Caco-2 (cell line): ENCODE data around the gene PTPA. TPM values are rescaled to one million over a fixed set of nuclear protein-coding genes. Genes with fewer than 3 reads are reported as not detected.

Experiments used
- BruUV-seq: library from RNA; stranded (reverse); fragments of 400-500 nt; replicated peaks from 2 replicates; lab custom pipeline; 2021; lab: Mats Ljungman, UMichigan
- CTCF ChIA-PET: fragments of 300-600 bp; sonication (Branson Sonifier 250); formaldehyde crosslinking; loops from one replicate; lab custom pipeline; 2022; ENCODE audit warnings: antibody characterized with exemption; lab: Charles Lee
- POLR2A ChIA-PET: fragments of 300-600 bp; sonication (Branson Sonifier 250); formaldehyde crosslinking; loops from one replicate; lab custom pipeline; 2022; ENCODE audit warnings: antibody characterized with exemption; lab: Charles Lee
- DNase-seq, 2 experiments: peaks; one replicate each; pipeline versions ENCODE4 v3.0.0 to v3.0.0-alpha.2; 2020 to 2022
- H3K27me3 ChIP-seq: replicated peaks from 2 replicates; pipeline ENCODE4 v1.6.0; 2011; ENCODE audit warnings: low read length; ENCODE audit not compliant: control insufficient read depth, insufficient read depth
- H3K36me3 ChIP-seq: 2 replicates; pipeline ENCODE4 v1.5.1; 2011; ENCODE audit warnings: low read length; ENCODE audit not compliant: control insufficient read depth, insufficient read depth
- H3K4me1 ChIP-seq: fragments of 250-450 bp; sonication (Bioruptor Pico); 2 replicates; pipeline ENCODE4 v1.5.1; 2020; ENCODE audit warnings: mild to moderate bottlenecking
- H3K4me3 ChIP-seq: 2 replicates; pipeline ENCODE4 v1.5.1; 2011; ENCODE audit warnings: low read depth, mild to moderate bottlenecking, control low read depth, low read length
- H3K9me3 ChIP-seq: fragments of 250-450 bp; sonication (Bioruptor Pico); 2 replicates; pipeline ENCODE4 v1.5.1; 2020; ENCODE audit warnings: mild to moderate bottlenecking, moderate library complexity
- H3K27ac Mint-ChIP-seq: one replicate; pipeline ENCODE4 v1.8.0; 2022; ENCODE audit warnings: mixed read lengths; ENCODE audit not compliant: unreplicated experiment
- H3K27me3 Mint-ChIP-seq: one replicate; pipeline ENCODE4 v1.8.0; 2022; ENCODE audit warnings: mixed read lengths; ENCODE audit not compliant: insufficient read depth, unreplicated experiment
- H3K36me3 Mint-ChIP-seq: one replicate; pipeline ENCODE4 v1.8.0; 2022; ENCODE audit warnings: mild to moderate bottlenecking, mixed read lengths; ENCODE audit not compliant: insufficient read depth, unreplicated experiment
- H3K4me1 Mint-ChIP-seq: one replicate; pipeline ENCODE4 v1.8.0; 2022; ENCODE audit warnings: low read depth, mixed read lengths; ENCODE audit not compliant: unreplicated experiment
- H3K4me3 Mint-ChIP-seq: one replicate; pipeline ENCODE4 v1.8.0; 2022; ENCODE audit warnings: mild to moderate bottlenecking, moderate library complexity, mixed read lengths; ENCODE audit not compliant: unreplicated experiment
- H3K9me3 Mint-ChIP-seq: one replicate; pipeline ENCODE4 v1.8.0; 2022; ENCODE audit warnings: mixed read lengths; ENCODE audit not compliant: unreplicated experiment
- CTCF ChIP-seq, 2 experiments: fragments of 200-600 bp in 1 of 2; IDR thresholded peaks; 1 replicate in 1 of 2; 2 replicates in 1 of 2; pipeline versions ENCODE4 v1.5.1 to v1.8.0; 2011 to 2022; ENCODE audit warnings: antibody characterized with exemption in 1 of 2, control low read depth in 1 of 2, inconsistent platforms in 1 of 2, low read depth in 1 of 2, low read length in 1 of 2, mild to moderate bottlenecking in 1 of 2, moderate library complexity in 1 of 2; ENCODE audit not compliant: insufficient read depth in 1 of 2, severe bottlenecking in 1 of 2, unreplicated experiment in 1 of 2
- intact Hi-C: fragments of 100-400 bp; cut with micrococcal nuclease; formaldehyde crosslinking; loops from one replicate; pipeline ENCODE4 v1.10.0; 2022; ENCODE audit not compliant: unreplicated experiment
- total RNA-seq: library from RNA; stranded (reverse); gene quantifications from 2 replicates; pipeline ENCODE4 v1.2.3, GENCODE V29; 2022

The PTPA gene
- total RNA-seq, 1 experiment from 2014 or later: 100 TPM

- no peaks in the 10 kb centered on the region for H3K36me3 ChIP-seq
- peak; percentile 43 to 62 for TF ChIP-seq CTCF (IDR thresholded peaks at IDR 0.05; ENCODE audit: insufficient read depth in 1 of 2, low read depth in 1 of 2, low read length in 1 of 2, severe bottlenecking in 1 of 2, unreplicated experiment in 1 of 2)
- H3K4me3 Mint-ChIP-seq: no peak overlapping the region
- ChIA-PET POLR2A (interaction anchor here (1.4 kb wide), 1 partner anchor 22 kb away, joined by 3 read pairs; the partner anchor contains the start of gene DOLPP1), CTCF (interaction anchor here (0.9 kb wide), 1 partner anchor 29 kb away, joined by 6 read pairs; no protein-coding TSS in a partner anchor)
- H3K27ac Mint-ChIP-seq: no peak overlapping the region
- no peaks in the 10 kb centered on the region for H3K9me3 Mint-ChIP-seq
- peaks cover 13% of the 10 kb centered on the region for H3K4me1 Mint-ChIP-seq
- DNase-seq: peak; percentile 50 to 77
- H3K4me3 ChIP-seq: no peak overlapping the region
- no peaks in the 10 kb centered on the region for H3K27me3 Mint-ChIP-seq
- BruUV-seq: no TSS peak
- intact Hi-C loops: no loop called here
- H3K27me3 ChIP-seq: no peaks in the 10 kb centered on the region
- H3K4me1 ChIP-seq: peaks cover 8% of the 10 kb centered on the region
- H3K9me3 ChIP-seq: no peaks in the 10 kb centered on the region
- H3K36me3 Mint-ChIP-seq: peaks cover 3% of the 10 kb centered on the region
Measured at GRCh38 chr9:129102791-129103594, 8.2 kb upstream of the PTPA start.

DNA sequence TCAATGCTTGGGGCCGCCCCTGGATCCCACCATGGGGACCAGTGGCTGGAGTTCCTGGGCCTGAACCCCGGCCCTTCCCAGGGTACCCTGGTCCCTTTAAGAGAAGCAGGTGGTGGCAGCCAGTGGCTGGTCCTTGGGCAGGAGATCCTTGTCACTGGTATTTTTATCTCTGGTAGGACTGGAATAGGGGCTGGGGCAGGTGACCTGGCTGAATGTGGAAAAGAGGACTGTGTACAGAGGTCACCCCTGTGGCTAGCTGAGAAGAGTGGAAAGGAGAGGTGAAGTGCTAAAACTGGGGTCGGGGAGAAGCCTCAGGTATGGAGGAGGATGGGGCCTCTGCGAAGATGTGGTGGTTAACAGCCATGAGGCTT, 7.6 kb upstream of the PTPA start:
- intact Hi-C loops: no loop called here
- H3K27ac Mint-ChIP-seq: no peak overlapping the region
- CTCF ChIA-PET: interaction anchor here (0.9 kb wide), 1 partner anchor 28 kb away, joined by 6 read pairs; no protein-coding TSS in a partner anchor
- no peak for TF ChIP-seq CTCF (IDR thresholded peaks at IDR 0.05; ENCODE audit: insufficient read depth in 1 of 2, low read depth in 1 of 2, low read length in 1 of 2, severe bottlenecking in 1 of 2, unreplicated experiment in 1 of 2)
- no TSS peak for BruUV-seq
- no peaks in the 10 kb centered on the region for H3K27me3 ChIP-seq
- H3K9me3 Mint-ChIP-seq: no peaks in the 10 kb centered on the region
- peaks cover 8% of the 10 kb centered on the region for H3K4me1 ChIP-seq
- peaks cover 9% of the 10 kb centered on the region for H3K36me3 Mint-ChIP-seq
- H3K27me3 Mint-ChIP-seq: no peaks in the 10 kb centered on the region
- H3K9me3 ChIP-seq: no peaks in the 10 kb centered on the region
- POLR2A ChIA-PET: interaction anchor here (0.6 to 1.4 kb wide), 2 partner anchors 12 to 22 kb away, joined by 3 to 8 read pairs; partner anchors contain the start of gene DOLPP1
- H3K36me3 ChIP-seq: no peaks in the 10 kb centered on the region
- H3K4me1 Mint-ChIP-seq: peaks cover 13% of the 10 kb centered on the region
- no peak overlapping the region for H3K4me3 ChIP-seq
- DNase-seq: no peak
- no peak overlapping the region for H3K4me3 Mint-ChIP-seq

GRCh38 chr9:129104051-129104450, 7.2 kb upstream of the PTPA start:
- H3K4me1 ChIP-seq: peaks cover 8% of the 10 kb centered on the region
- no peak for TF ChIP-seq CTCF (IDR thresholded peaks at IDR 0.05; ENCODE audit: insufficient read depth in 1 of 2, low read depth in 1 of 2, low read length in 1 of 2, severe bottlenecking in 1 of 2, unreplicated experiment in 1 of 2)
- H3K4me3 ChIP-seq: no peak overlapping the region
- peaks cover 9% of the 10 kb centered on the region for H3K36me3 Mint-ChIP-seq
- no peak overlapping the region for H3K4me3 Mint-ChIP-seq
- DNase-seq: no peak
- no peaks in the 10 kb centered on the region for H3K27me3 Mint-ChIP-seq
- POLR2A ChIA-PET: interaction anchor here (0.6 to 1.4 kb wide), 2 partner anchors 12 to 23 kb away, joined by 3 to 8 read pairs; partner anchors contain the start of gene DOLPP1
- CTCF ChIA-PET: no interaction called here
- H3K36me3 ChIP-seq: no peaks in the 10 kb centered on the region
- peaks cover 13% of the 10 kb centered on the region for H3K4me1 Mint-ChIP-seq
- BruUV-seq: no TSS peak
- no peaks in the 10 kb centered on the region for H3K27me3 ChIP-seq
- no peaks in the 10 kb centered on the region for H3K9me3 Mint-ChIP-seq
- no peaks in the 10 kb centered on the region for H3K9me3 ChIP-seq
- intact Hi-C loops: no loop called here
- no peak overlapping the region for H3K27ac Mint-ChIP-seq
